Measurements from ENCODE around the gene TLR8. TPM values are rescaled to one million over a fixed set of nuclear protein-coding genes. Genes with fewer than 3 reads are reported as not detected.
A peak's percentile ranks its signal among the peaks of the same experiment; 100 is the strongest.
"Not testable (repeated sequence)": the region's sequence is repeated elsewhere in the genome, so short reads cannot be mapped to it uniquely, and the experiment has no call there.

The TLR8 gene
- total RNA-seq, 1 donor from 2014 or later, result not detected

DNA sequence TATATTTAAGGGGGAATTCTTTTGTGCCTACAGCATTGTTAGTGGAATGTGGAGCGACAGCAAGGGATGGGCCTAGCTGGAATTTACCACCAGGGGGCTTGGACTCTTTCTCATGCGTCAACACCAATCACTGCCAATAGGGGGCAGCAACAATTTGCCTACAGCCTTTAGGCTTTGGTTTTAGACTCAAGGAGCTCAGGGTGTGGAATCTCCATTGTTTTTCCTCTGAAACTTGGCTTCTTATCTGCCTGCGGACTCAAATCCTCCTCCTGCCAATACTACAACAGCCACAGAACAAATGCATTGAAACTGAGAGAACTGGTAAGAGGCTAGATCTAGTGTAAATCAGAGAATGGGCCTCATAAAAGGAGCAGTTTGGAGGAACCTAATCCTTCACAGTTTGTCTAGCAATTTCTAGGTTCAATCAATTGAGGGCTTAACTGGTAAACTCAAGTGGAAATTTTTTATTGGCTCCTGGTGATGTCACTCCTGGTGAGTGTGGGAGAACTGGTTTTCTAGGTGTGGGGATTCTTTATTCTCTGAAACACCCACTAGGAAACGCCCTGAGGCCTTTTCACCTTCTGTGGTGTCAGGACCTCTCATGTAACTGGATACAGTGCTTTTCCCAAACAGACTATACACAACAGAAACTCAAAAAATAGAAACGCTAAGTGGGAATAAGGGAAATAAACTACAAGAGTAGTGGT, 40.6 kb downstream of the TLR8 start:
- peak; percentile 73 for DNase-seq

DNA sequence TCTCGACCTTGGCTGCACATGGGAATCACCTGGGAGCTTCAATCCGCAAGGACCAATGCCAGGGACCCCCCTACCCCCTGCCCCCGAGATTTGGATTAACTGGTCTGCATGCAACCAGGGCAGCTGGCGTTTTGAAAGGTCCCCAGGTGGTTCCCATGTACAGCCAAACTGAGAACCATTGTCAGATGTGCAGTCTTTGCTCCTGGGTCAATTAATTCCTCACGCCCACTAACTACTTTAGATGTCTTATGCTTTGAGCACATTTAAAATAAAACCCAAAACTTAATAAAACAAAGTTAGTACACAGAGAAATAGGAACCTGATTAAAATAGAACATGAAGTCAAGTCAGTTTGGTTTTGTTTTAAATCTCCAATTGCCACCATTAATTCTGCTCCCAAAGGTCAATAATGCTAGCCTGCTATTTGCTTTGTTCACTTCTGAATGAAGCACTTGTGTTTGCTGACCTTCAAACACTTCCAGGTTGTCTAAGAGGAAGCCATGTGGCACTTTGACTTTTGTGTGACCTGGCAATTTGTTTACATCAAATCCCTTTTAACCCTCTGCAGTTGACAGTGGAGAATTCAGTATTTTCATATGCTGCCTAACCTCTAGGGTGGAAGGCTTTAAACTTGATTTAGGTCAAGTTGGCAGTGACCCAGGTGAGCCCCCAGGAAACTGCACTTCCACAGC, 41.3 kb downstream of the TLR8 start:
- DNase-seq, result no peak

DNA sequence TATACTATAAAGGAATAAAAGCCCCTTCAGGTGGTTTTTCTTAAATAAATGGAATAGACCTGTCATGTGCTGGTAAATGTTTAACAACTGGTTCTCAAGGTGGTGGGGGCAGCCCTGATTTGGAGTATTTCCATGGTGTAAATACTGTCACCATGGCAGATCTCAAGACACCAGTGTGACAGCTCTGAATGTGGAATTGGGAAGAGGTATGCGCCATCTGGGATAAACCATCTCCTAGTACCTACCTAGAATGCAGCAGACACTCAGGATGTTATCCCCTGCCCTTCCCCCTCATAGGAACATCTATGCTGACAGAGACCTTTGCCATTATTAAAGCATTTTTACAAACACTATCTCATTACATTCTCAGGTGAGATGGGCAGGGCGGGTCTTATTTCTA, 42.1 kb downstream of the TLR8 start:
- DNase-seq, result no peak

DNA sequence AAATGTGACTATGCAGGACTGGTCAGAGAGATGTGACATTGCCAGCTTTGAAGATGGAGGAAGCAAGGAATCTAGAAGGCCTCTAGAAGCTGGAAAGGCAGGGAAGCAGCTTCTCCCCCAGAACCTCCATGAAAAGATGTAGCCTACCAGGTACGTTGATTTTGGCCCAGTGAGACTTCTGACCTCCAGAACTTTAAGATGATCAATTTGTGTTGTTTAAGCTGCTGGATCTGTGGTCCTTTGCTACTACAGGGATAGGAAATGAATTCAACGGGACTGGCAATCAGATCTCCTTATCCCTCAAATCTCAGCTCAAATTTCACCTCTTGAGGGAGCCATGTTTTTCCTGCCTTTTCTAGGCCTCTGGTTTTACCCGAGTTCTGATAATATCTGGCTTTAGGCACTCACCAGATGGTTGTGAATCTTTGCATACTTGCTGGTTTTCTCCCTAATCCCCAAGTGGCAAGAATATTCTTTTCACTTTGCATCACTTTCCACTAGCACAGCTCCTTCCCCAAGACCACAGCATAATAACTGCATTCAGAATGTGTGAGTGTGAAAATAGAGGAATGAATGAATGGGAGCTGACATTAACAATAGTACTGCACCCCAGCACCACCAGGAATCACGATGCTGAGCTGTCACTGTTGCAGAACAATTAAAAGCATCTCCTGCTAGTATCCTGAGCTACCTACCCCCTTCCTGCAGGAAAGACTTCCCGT, 42.9 kb downstream of the TLR8 start:
- no peak for DNase-seq

DNA sequence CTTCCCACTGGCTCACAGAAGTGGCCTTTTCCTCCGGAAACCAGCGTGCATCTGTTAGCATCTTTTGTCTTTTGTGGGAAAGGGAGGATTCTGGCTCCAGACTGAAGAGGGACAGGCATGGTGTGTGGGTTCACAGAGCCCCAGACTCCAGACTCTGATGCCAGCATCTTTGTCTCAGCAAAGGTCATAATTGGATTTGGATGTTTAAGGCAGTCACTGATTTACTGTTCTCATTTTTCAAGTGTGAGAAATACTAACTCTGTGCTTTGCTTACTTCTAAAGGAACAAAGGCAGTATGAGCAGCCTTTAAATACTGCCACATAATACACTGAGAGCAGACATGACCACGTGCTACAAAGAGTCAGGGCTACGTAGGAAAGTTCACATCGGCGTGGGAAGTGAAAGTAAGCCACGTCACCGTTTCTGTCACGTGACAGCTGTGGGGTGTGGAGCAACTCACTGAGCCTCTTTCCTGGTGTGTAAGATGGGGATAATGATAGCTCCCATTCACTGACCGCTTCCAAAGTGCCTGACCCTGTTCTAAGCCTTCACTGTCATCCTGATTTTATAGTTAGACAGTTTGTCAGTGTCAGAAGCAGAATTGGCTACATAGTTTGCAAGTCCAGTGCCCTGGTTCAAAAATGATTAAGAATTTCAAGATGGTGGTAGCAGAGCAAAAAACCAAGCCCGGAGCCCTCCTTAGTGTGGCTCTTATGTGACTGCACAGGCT, 43.7 kb downstream of the TLR8 start:
- peak; percentile 59 for DNase-seq

DNA sequence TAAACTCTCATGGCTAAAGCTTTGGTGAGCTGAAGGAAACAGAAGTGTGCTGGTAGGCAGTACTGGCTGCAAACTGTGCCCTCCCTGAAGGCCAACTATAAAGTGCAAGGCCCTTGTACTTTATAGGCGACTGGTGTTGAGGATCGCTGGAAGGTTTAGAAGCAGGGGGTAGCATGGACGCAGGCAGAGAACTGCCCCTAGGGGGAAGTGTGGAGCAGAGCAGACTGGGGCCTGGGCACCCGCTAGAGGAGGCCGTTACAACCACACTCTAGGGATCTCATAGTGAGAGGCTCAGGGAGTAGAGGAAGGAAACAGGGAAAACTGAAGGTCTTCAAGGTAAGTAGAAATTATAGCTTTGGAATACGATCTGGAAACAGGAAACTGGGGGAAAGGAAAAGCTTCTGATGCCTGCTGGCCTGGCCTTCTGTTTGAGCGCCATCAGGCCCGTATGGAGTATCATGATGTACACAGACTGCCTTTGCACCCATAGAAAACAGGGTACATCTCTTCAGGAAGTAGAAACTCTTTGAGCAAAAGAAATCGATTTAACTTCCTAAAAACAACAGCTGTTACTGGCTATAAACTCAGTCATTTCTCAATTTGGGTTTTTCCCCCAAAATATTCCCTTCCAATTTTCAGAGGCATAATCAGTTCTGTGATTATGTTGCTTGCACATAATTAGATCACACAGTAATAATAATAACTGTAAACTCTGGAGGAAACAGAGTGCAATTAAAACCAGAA, 44.6 kb downstream of the TLR8 start:
- no peak for DNase-seq

DNA sequence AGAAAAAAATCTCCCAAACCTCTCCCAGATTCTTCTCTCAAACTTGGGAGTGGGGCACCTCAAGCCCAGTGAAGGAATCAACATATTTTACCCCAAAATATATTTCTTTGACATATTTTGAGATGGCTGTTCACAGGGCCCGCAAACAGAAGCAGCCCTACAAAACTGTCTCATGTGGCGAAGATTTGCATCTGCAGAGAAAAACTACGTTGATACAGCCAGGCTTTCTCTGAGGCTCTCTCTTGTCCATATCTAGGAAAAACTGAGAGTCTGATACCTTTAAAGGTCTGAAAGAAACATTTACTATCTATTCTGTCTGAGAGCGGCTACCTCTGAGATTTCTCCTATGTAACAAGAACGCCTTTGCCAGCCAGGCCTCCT, 45.2 kb downstream of the TLR8 start:
- no peak for DNase-seq

DNA sequence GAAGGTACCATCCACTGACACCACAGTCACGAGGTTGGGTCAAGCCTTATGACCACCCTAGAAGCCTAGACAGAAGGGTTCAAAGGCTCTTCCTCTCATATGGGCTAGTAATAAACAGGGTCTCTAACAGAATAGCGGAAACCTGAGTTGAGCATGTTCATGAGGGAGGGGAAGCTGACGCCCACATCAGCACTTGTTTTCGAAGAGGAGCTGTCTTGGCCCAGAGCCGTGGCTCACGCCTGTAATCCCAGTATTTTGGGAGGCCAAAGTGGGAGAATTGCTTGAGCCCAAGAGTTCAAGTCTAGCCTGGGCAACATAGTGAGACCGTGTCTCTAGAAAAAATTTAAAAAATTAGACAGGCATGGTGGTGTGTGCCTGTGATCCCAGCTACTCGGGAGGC, 47.0 kb downstream of the TLR8 start:
- DNase-seq, result no peak

DNA sequence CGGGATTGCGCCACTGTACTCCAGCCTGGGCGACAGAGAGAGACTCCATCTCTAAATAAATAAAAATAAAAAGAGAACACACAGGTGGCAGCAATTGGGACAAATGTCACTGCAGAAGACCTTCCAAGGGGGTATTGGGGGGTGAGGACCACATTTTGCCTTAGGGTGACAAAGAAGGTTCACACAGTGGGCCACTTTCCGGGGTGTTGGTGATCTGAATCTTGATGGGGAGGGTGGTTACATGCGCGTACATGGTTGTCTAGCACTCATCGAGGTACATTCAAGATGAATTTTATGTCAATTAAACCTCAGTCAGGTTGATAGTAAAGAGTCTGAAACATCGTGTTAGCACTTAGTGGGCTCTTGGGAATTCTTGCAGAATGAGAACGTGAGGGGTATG, 48.0 kb downstream of the TLR8 start:
- DNase-seq, result no peak

DNA sequence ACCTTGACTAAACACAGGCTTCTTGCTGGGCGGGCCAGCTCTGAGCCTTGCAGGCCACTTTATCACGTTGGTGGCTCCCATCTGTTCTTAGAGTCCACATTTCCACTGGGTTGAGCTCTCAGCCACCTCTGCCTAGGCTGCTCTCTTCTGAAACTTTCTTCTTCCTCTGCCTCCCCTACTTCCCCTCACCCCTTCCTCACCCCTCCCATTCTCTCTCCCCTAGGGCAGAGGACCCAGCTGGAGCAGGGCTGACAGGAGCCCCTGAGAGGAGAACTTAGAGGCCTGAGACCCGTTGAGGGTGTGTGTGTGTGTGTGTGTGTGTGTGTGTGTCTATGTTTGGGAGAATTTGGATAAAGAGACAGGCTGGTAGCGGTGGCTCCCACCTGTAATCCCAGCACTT, 48.6 kb downstream of the TLR8 start:
- DNase-seq, result no peak

DNA sequence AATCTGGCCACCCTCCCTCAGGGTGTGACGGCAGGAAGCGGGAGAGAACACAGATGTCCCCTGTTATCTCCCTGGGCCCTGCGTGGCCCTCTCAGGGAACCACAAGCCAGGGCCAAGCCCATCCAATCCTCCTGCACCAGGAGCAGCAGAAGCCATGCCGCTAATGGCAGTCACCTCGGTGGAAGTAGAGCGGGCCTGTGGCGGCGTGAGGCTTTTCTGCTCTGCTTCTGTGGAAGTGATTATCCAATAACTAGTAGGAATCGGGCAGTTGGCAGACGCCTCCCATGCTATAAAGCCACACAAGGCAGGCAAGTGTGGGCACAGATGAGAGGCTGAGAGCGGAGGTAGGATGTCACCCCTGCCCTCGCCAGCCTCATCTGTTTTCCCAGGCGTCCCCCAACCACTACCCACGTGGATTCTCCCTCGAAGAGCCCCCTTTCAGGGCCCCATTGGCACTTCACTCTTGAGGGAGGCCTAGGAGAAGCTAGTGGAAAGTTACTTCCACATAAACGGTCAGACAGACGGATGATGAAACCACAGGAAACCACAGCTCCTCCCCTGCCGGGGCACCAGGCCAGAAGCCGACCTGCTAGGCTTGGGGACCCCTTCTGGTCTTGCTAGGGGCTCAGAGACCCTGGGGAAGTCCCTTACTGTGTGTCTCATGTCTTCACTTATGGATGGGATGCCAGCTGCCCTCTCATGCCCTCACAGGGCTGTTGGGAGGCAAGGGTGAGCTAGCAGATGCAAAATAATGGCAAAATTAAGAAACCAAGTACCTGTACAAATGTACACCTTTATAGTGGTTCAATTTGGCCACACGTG, 49.7 kb downstream of the TLR8 start:
- DNase-seq, result peak; percentile 40

DNA sequence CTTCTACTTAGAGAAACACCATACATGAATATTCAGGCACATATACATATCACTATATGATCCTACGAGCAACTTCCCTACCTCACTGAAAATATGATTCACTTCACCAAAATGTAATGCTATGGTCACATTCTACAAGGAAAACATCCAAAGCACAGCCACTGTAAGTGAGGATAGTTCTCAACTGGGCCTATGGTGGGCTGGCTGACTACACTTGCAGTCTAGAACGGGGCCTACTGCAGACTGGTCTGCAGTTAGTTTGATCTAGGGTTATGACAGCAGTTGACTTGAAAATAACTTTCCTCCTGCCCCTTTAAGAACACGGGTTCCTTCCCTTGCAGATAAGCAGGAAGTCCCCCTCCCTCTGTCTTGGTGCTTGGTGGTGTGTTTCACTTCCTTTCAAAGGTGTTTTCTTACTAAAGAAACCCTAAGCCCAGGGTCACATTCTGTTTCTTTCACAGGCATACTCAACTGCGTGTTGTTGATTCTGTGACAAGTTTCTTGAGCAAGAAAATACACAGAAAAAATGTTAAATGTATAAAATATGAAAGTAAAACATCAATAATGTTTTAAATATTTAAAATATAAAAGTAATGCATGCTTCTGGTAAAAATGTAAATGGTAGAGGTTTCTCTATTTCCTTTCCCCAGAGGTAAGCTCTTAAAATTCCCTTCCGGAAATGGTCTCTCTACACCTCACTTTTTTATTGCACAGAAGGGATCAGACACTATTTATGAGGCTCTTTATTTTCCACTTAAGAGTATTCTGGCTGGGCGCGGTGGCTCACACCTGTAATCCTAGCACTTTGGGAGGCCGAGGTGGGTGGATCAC, 50.5 kb downstream of the TLR8 start:
- DNase-seq, result no peak

DNA sequence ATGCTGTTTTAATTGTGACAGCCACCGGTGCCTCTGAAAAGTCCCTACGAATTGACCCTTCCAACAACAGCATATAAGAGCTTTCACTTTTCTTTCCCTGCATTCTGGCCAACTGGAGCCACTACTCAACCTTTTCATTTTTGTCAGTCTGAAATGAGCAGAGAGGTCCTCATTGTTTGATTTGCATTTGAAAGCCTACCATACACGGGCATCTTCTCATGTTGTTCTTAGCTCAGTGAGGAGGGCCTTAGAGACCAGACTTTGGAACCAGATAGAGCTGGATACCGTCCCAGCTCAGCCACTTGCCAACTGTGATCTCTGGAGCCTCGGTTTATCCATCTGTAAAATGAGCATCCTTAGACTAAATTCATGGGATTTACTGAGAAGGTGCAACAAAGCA, 51.6 kb downstream of the TLR8 start:
- no peak for DNase-seq

DNA sequence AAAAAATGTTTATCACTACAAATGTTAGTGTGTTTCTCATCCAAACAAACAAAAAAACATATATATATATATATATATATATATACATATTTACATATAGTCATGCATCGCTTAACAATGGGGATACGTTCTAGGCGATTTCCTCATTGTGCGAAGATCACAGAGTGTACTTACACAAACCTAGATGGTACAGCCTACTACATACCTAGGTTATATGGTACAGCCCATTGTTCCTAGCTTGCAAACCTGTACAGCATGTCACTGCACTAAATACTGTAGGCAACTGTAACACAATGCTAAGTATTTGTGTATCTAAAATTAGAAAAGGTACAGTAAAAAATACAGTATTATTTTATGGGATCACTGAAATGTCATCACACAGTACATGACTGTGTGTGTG, 52.0 kb downstream of the TLR8 start:
- no peak for DNase-seq

DNA sequence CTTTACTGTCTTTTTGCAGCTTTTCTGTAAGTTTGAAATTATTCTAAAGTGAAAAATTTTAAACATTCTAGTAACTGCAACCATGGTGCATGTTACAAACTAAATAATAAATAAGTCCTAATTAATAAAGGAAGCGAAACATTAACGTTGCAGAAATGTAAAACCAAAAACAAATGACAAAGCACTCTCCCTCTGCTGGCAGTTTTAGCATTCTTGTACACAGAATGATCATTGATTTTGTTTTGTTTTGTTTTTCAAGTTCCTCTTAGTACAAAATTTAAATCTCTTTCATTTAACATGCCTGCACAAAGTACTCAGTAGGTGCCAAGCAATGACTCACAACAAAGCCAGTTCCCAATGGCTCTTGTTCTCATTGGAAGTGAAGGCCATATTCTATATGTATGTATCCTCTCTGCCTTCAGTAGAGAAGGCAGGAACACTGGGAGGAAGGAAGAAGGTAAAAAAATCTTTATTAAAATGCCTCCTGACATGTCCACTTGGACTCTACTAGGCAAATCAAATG, 54.8 kb downstream of the TLR8 start:
- DNase-seq, result no peak

DNA sequence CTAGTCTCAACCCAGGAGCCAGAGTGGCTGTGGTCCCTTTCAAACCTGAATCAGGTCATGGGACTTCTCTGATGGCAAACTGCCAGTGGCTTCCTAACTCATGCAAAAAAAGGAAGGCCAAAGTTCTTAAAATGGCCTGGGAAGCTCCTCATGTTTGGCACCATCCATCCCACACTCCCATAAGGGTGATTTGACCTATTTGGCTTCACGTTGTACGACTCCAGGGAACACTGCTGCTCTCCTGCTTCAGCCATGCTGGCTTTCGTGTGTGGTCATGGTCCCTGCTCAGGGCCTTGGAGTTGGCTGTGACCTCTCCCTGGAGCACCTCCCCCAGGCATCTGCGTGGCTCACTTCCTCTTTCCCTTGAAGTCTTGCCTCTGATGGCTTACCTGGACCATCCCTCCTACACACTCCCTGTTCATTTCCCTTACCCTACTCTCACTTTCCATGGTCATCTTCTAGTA, 55.7 kb downstream of the TLR8 start:
- no peak for DNase-seq

DNA sequence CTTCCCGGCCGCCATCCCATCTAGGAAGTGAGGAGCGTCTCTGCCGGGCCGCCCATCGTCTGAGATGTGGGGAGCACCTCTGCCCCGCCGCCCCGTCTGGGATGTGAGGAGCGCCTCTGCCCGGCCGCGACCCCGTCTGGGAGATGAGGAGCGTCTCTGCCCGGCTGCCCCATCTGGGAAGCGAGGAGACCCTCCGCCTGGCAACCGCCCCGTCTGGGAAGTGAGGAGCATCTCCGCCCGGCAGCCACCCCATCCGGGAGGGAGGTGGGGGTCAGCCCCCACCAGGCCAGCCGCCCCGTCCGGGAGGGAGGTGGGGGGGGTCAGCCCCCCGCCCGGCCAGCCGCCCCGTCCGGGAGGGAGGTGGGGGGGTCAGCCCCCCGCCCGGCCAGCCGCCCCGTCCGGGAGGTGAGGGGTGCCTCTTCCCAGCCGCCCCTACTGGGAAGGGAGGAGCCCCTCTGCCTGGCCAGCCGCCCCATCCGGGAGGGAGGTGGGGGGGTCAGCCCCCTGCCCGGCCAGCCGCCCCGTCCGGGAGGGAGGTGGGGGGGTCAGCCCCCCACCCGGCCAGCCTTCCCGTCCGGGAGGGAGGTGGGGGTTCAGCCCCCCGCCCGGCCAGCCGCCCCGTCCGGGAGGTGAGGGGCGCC, 56.9 kb downstream of the TLR8 start:
- not testable (repeated sequence) for DNase-seq

DNA sequence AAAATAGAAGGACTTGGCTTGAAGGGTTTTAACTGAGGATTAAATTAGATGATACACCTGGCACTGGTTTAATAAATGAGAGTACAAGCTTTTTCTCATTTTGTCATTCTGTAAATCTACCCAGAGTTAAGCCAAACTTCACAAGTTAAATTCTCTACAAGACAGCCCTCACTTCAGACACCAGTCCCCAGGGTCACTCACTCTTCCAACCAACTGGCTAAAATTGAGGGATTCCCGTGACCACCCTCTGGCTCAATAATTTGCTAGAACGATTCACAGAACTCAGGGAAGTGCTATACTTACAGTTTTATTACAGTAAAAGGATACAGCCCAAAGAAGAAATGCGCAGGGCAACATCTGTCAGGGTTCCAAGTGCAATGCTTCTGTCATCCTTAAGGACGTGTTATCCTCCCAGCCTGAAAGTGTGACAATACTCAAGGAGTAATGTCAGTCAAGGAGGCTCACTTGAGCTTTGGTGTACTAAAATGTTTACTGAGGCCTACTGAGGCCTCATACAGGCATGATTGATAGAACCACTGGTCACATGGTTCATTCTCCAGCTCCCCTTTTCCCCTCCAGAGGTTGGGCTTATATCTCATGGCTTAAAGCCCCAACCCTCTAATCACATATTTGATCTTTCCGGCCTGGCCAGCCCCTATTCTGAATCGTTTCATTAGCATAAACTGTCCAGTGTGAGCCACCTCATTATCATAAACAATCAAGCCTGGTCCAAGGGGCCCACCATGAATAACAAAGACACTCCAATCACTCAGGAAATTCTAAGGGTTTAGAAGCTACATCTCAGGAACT, 58.9 kb downstream of the TLR8 start:
- no peak for DNase-seq
